Right kidney (tissue), 9 donors: Measurements from ENCODE around the gene ADAT3.

Experiments
- DNase-seq: peaks from one replicate; pipeline ENCODE4 v3.0.0-alpha.2; 2016
- long read RNA-seq, 8 donors: transcript quantifications; one replicate each; lab custom pipeline, GENCODE V29; 2026

ADAT3 gene
- long read RNA-seq, donor 1, partial matches to known transcripts: 0 of 1 reads
- long read RNA-seq, donor 1, other reads (novel, unspliced or antisense): 0 of 1 reads
- long read RNA-seq, donor 2, partial matches to known transcripts: 0 of 1 reads
- long read RNA-seq, donor 2, other reads (novel, unspliced or antisense): 0 of 1 reads
- long read RNA-seq, donor 3: 0 reads
- long read RNA-seq, donor 4: 0 reads
- long read RNA-seq, donor 5, partial matches to known transcripts: 0 of 2 reads
- long read RNA-seq, donor 5, other reads (novel, unspliced or antisense): 0 of 2 reads
- long read RNA-seq, donor 6, partial matches to known transcripts: 0 of 1 reads
- long read RNA-seq, donor 6, other reads (novel, unspliced or antisense): 0 of 1 reads
- long read RNA-seq, donor 7: 0 reads
- long read RNA-seq, donor 8, partial matches to known transcripts: 0 of 1 reads
- long read RNA-seq, donor 8, other reads (novel, unspliced or antisense): 0 of 1 reads

DNA sequence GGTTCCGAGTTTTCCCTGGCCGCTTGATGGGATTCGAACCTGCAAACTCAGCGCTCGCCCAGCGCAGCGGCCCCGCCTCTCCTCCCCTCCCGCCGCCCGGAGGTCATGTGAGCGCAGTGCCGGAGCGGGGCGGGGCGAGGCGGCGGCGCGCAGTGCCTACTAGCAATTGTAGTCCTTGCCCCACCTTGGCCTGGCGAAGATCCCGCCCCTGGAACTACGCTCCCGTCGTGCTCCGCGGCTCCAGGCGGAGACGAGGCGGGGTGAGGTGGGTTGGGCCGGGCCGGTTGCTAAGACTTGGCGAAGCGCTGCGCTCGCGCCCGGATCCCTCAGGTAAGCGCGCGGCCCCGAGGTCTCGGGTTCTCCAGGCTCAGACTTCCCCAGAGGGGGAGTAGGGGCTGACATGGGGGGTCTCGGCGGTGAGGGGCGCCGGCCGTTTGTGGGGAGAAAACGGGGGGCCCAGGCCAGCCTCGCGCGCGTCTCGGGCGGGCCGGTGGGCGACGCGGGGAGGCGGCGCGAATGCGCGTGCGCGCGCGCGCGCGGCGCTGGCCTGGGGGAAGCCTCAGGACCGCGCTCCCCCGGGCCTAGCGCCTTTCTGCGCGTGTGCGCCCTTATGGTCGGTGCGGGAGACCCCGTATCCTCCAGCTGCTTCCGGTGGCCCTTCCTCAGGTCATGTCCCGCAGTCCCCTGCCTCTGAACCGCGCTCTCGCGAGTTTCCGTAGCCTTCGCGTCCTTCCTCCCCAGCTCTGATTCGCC, at the start of gene ADAT3, which contains the start of gene SCAMP4:
ADAT3 (plus strand) TSS at position 290 of the 753 bp plus-strand sequence. CDS start 6,649 bp downstream, outside the sequence.
SCAMP4 (plus strand) TSS at position 290 of the 753 bp plus-strand sequence. CDS start 9,621 bp downstream, outside the sequence.
- DNase-seq: peak; percentile 85

DNA sequence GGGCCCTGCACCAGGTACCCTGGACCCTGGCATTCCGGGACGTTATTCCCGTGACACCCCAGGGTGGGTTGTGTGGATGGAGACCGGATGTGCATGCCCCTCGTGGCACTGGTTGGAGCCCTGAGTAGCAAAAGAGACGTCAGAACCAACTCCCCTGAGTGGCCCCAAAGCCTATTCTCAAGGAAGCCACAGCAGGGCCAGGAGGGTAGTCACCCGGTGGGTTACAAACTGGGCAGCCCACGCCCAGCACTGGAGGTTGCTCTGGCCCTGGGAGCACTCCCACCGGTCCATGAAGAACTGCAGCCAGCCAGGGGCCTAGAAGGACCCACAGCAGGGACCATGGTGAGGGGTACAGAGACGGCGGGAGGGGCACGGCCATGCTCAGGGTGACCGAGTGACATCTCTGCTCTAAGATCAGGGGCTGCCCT, 49.4 kb upstream of the ADAT3 start:
- DNase-seq: peak; percentile 38

DNA sequence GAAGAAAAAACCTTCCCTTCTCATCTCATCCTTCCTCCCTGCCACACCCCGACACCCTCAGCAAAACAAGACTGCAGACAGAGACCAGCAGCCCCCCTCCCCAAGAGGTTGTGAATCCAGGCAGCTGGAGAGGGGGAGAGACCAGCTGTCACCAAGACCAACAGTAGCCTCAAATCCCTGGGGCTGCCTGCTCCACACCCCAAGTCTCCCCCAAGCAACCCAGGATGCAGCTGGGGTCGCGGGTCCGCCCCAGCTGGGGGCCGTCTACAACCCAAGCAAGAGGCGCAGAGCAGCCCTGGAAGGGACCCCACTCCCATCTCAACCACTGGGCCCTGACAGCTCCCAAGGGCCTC, 48.9 kb upstream of the ADAT3 start:
- peak; percentile 60 for DNase-seq

DNA sequence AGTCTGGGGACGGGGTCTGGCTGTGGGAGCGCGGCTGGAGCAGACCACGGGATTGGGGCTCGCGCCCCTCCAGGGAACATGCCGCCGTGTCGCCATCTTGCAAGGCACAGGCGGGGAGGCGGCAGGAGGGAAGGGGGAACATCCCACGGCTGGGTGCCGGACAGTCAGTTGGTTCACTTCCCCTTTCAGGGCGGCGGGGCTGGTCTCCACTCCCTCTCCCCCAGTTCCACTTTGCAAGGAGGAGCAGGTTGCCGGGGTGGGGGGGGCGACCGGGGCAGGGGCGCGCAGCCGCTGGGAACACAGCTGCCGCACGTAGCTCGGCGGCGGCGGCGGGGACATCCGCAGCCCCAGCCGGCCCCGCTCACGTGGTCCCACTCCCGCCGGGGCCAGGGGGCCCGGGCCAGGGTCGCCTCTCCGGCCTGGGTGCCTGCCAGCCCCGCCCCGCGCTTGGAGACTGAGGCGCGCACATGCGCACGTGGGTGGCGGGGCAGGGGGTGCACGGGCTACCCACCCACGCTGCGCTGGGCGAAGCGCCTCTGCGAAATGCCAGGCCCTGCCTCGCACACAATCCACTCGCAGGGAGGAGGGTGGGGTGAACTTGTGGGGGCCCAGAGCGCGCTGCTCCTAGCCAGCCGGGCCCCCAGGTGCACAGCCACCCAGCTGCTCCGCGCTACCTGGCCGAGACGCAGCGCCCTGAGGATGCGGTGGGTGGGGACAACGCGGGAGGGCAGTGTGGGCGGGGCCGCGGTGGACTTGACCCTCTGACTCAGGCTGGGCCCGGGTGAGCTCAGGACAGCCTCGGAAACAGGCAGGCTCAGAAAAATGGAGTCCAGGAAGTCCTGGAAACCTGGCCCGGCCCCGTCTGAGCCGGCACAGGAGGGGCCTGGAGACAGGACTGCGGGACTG, 48.2 kb upstream of the ADAT3 start:
- peak; percentile 78 for DNase-seq

DNA sequence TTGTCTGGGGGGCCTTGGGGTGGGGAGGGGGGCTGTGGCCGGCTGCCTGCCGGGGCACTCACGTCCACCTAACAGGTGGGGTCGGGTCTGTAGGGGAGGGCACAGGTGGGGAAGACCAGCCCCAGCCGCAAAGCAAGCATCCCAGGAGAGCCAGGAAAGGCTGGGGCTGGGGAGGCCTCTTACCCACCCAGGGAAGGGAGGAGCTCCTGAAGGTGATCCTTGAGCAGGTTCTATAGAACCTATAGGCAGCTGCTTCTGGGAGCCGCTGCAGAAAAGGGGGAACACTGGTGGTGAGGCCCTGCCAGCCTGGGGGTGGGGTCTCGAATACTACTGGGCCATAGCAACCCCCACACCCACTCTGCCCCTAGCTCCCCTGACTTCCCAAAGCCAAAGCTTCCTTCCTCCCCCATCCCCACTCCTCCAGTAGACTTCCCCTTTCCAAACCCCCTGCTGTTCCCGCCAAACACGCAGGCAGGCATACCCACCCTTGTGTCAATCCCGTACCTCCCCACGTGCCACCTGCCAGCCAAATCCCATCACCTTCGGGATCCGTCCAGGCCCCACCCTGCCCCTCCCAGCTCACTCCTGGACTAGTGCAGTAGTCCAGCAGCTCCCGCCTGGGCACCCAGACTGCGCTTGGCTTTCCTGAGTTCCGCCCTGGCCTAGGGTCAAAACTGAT, 47.4 kb upstream of the ADAT3 start:
- DNase-seq: no peak

DNA sequence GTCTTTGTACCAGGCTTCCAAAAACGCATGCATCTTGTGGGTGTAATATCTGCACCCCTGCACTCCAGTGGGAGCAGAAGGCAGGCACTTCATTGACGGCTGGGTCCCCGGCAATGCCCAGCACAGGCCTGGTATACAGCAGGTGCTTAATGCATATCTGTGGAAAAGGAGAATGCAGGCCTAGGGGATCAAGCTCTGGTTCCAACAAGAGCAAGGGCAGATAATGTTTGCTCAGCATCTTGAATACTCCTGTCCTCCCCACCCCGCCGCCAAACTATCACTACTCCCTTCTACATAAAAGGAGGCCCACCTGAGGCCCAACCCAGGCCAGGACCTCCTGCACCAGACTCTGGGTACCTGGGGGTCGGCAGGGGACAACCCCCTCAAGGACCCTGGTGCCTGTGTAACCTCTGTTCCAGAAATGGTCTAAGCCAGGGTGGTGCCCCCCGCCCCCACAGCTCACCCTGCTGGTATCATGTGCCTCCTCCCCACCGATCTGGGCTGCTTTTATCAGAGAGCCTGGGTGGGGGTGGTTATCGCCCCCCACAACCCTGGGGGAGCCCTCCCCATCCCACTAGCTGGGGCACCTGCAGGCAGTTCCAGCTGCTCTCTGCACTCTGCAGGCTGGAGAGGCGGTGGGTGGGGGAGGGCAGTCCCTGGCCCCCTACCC, 46.7 kb upstream of the ADAT3 start:
- no peak for DNase-seq

DNA sequence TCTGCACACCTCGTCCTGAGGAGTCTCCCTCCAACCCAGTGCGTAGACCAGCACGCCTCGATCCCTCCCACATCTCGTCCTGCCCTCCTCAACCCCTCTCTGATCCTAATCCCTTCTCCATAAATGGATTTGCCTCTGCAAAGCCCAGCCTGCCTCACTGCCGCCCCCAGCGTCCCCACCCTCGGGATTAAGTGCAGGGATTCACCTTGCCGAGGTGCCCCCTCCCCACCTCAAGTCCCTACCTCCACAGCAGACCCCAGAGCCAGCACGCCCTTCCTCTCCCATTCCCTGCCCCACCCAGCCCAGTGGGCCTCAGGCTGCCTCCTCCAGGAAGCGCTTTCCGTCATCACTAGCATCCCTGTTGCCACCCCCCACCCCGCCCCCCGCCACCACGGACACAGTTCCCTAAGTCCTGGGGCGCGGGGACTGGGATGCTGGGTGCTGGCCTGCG, 45.8 kb upstream of the ADAT3 start:
- DNase-seq: no peak

DNA sequence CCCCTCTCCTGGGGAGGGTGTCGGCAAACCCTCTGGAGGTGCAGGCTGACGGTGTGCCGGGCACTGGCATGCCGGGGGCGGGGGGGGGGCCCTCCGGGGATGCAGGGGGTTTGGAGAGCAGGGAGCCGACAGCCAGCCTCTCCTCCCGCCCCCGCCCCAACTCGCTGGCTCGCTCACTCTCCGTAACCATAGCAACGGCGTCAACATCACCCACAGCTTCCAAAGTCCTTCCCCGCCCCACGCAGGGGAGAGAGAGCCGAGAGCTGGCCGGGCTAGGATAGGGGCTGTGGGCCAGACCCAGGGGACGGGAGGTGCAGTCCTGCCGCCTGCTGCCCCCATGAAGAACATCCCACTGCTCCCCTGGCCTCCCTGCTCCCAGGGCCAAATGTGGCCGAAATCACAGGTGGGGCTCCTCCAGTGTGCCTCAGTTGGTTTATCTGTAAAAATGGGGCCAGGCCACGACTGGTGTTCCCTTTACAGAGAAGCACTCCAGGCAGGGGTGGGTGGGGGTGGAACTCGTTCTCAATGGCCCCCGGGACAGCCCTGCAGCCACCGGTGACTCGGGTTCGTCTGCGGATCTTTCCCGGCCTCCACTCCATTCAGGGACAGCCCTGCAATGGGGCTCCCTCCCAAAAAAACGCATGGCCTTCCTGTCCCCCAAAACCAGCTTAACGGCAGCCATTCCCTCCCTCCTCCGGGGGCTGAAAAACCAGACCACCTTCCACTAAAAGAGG, 45.0 kb upstream of the ADAT3 start:
- peak; percentile 51 for DNase-seq

DNA sequence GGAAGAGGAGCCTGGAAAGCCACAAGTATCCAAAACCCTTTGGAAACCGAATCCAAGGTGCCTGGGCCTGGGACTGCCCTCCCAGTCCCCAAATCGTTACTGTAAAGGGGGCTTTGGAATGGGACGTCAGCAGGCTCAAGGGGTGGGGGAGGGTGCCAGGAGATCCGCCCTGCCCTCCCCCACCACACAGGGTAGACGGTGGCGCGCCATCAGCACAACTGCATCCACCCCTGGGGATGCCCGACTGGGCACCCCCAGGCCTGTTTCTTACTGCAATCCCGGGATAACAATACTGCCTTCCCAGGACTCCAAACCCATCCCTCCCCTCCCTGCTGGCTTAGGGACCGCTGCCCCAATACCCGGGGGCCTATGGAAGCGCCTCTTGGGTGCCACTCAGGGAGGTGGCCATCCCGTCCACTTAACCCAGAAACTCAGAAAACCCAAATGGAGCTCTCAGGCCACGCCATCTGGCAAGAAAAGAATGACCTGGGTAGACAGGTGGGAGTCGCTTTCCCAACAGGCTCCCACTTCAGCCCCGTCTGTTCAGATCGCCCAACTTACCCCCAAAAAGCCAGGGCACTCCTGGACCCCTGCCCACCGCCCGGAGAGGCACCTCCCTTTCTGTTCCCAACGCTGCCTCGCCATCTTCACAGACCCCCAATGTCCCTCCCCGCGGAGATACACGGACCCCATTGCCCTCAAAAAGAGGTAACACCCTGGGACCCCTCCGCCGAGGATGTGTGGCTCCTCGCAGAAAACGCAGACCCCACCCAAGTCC, 44.2 kb upstream of the ADAT3 start:
- peak; percentile 31 for DNase-seq

DNA sequence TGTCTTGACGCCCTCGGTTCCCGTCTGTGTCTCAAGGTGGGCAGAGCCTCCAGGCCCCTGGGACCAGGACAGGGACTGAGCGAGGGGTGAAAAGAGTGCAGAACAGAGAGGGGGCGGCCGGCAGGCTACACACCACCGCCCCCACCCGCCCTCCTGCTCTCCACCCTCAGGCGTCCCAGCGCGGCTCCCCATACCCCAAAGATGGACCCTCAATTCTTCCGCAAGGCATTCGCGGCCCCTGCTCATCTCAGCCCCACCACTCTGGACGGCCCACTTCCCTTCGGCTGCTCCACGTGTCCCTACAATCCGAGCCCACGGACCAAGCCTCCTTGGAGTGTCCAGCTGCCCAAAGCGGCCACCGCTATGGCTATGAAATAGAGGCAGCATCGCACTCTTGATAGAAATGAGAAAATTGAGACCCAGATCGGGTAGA, 43.6 kb upstream of the ADAT3 start:
- DNase-seq: peak; percentile 57

DNA sequence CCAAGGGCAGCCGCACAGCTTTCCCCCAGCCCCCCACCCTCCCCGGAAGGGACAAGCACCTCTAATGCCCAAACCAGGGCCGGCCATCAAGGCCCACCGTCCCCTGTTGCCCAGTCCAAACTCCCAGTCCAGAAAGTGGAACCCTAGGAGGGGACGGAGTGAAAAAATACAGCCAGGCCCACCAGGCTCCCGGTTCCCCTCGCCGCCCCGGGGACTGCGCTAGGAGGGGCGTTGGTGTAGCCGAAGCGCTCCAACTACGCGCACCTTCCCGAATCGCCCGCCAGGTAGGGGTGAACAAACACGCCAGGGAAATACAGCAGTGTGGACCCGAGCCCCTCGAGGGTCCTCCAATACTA, 43.2 kb upstream of the ADAT3 start:
- peak; percentile 49 for DNase-seq

DNA sequence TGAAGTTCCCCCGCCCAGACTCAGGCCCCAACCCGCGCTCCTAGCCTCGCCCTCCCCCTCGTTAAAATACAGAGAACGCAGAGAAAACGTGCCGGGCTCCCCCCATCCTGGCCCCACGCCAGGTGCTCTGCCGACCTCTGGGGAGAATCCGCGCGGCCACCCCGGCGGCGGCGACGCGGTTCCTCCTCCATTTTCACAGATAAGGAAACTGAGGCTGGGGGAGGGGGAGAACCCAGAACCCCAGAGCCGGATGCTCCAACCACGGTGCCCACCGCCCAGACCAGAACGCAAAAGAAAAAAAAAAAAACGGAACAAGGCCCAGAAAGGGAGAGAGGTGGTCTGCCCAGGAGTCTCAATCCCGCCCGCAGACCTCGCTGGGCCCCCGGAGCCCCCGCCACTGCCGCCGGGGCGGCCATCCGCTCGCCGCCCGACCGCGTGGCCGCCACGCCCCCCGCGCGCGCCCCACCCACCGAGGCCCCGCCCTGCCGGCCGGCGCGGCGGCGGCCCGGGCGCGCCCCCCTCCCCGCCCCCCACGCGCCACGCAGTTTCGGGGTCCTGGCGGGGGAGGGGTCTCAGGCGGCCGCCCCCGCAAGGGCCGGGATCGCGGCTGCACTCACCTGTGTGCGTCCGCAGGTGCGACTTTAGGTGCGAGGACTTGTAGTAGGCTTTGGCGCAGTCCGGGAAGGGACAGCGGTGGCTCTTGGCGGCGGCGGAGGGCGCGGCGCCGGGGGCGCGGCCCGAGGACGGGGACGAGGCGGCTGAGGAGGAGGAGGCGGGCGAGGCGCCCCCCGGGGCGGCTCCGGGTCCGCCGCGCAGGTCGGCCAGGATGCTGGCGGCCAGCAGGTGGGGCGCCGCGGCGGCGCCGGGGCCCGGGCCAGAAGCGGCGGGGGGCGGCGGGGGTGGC, 42.5 kb upstream of the ADAT3 start:
- DNase-seq: peak; percentile 62

DNA sequence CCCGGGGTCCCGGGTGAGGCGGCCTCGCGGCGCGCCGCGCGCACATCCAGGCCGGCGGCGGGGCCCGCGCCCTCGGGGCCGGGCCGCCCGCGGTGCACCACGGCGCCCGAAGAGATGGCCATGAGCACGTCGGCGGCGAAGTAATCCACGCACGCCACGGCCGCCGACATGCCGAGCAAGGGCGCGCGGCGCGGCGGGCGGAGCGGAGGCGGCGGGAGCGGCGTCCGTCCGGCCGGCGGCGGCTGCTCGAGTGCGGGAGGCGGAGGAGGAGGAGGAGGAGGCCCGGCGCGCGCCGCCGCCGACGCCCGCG, 41.9 kb upstream of the ADAT3 start, which contains the start of gene KLF16:
KLF16 (minus strand) TSS at position 252 of the 310 bp plus-strand sequence; CDS start at position 170, 82 bp downstream.
- DNase-seq: no peak

DNA sequence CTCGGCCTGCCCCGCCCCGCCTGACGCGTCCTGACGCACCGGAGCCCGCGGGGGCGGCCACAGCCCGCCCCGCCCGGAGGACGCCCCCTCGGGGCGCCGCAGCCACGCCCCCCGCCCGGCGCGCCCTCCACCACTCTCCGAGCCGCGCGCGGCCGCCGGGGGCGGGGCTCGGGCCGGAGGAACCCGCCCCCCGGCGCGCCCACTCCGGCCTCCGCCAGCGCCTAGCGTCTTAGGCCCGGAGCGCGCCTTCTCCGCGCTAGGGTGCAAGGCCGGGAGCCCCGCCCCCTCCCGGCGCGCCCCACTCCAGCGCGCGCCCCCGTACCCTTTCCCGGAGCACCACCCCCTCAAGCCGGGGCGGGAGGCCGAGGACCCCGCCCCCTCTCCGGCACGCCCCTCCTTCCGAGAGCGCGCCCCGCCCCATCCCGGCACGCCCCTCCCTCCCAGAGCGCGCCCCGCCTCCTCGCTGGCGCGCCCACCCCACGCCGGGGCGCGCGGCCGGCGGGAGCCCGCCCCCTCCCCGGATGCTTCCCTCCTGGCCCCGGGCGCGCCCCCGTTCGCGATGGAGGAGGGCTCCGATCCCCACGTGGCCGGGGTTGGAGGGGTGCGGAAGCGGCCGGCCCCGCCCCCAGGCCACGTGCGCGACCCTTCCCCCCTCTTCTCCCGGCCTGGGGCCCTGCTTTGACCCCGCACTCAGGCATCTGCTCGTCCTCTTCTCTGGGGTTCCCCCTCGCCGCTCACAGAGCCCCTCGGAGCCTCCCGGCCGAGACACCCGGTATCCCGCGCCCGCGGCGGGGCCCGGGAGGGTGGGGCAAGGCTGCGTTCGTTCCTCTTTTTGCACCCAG, 41.3 kb upstream of the ADAT3 start:
- peak; percentile 84 for DNase-seq

DNA sequence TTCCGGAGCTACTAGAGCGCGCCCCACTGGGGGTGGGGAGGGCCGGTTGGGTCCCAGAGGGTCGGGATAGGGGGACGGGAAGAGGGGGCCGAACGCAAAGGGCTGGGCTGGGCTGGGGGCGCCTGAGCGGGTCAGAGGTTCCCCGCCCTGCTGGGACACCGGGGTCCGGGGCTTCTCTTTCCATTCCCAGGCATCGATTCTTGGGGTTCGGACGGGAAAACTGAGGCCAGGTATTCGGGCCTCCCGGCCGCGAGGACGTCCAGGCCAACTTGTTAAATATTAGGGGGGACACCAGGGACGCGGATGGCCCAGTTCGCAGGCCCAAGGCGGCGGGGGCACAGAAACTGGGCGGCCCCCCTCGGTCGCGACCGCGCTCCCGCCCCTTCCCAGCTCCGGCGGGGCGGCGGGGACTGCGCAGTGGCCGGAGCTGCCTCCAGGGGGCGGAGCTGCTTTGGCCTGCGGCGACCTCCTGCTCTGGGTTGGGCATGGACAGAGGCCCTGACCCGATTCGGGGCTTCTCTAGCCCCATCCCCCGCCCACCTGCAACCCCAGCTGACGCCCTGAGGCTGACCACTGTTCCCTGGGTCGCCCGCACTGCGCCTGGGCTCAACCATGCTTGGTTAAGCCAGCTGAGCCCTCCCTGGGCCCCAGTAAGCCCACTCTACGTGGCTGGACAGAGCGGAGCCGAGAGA, 40.6 kb upstream of the ADAT3 start:
- DNase-seq: peak; percentile 82

DNA sequence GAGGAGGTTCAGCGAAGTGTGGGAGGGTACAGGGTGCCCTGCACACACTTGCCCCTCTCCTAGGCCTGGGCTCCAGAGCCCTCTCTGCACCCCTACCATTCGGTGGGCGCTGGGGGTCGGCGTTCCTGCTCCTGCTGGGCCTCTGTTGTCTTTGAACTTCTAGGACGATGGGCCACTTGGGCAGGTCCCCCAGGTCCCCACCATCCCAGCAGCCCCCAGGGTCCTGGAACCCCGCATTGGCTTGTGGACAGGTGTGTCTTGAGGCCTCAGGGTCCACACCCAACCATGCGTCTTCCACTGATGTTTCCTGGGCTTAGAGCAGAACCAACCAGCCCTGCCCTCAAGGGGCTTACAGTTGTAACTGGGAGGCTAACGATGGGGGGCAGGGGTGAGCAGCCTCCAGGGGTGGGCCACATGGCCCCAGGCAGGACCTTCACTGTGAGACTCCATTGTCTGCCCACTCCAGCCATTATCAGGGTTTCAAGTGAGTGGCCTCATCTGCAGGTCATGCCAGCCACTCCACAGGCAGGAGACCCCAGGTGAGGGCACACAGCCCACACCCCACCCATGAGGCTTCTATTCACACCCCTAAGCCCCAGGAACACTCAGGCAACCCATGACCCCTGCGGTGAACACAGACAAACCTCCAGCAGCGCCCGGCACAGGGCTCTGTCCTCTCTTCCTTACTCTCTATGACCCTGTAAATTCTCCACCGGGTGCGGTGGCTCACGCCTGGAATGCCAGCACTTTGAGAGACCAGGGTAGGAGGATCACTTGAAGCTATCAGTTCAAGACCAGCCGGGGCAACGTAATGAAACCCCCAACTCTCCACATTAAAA, 39.8 kb upstream of the ADAT3 start:
- DNase-seq: no peak
